SKM-1 treated with dmso at 0.1 percent for 144 hours (cell line): Measurements from ENCODE around the gene PHF21A.

Experiments used
- DNase-seq: peaks from one replicate; lab custom pipeline; 2025; ENCODE audit not compliant: unreplicated experiment; lab: John Stamatoyannopoulos, UW

Gene PHF21A

GRCh38 chr11:45887587-45887986 lies 233.7 kb downstream of the PHF21A start:
- no peak for DNase-seq

- DNase-seq: no peak
Observed at GRCh38 chr11:45886816-45887520, 234.3 kb downstream of the PHF21A start.

DNA sequence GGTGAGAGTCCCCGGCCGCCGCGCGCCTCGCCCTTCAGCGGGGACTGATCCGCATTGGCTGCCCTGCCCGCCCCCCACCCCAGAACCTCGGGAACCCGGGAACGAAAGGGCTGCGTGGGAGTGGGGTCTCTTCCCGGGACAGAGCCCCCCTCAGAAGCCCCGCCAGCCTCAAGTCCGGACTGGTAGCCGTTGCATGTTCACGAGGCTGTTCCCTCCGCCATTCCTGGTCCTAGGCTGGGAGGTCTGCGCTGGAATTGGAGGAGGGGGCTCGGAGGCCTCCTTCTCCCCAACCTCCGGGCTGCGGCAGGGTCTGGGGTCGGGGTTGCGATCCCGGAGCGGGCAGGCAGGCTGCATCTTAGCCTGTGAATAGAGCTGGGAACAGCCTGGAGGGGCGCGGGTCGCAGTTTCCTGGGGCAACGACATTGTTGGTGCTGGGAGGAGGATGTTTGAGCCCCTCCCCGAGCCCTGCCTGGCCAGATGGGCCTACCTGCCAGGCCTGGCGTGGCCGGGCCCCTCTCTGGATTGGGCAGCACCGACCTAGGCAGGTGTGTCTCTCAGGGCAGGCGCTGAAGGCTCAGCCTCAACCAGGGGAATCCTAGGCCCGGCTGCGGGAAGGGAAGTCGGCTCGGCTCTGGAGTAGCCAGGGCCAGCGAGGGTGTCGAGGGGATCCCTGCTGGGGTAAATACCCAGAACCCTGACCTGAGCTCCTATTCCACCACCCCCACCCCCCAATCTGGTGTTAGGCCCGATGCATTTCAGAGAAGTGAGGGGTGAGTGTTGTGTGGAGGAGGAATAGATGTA lies 235.1 kb downstream of the PHF21A start:
- DNase-seq: no peak

DNA sequence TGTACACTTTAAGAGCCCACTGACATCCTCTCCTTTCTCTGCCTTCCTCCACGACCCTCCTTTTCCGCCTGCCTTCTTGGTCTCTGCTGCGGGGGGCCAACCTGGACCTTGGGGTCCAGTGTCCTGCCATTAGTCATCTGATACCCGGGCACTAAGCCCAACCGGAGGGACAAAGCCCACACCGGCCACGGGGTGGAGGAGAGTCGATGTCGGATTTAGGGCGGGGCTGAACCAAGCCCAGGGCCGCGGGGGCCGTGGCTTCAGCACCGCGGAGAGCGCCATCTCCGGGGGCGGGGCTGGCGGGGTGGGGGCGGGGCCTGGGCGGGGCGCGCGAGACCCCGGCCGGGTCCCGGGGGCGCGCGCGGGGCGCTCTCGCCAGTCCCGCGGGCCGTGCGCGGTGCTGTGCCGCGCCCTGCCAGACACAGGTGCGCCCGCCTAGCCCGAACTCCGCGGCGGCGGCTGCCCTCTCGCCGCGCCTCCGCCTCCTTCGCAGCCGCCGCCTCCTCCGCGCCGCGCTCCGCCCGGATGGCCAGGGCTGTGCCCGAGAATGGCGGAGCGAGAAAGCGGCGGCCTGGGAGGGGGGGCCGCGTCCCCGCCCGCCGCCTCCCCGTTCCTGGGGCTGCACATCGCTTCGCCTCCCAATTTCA lies 235.9 kb downstream of the PHF21A start, which contains the start of gene MAPK8IP1:
Gene MAPK8IP1 (plus strand): TSS at position 378 of the 647 bp plus-strand sequence. CDS start 170 bp downstream, at position 548.
- DNase-seq: no peak

- DNase-seq: no peak
Observed at GRCh38 chr11:45884596-45885185, 236.6 kb downstream of the PHF21A start.
